SK-N-SH treated with all-trans-retinoic acid at 6 μM for 48 hours (cell line): ENCODE results near the gene RNU7-1.

Experiments used
- ARNTL ChIP-seq: fragments of 450-650 bp; formaldehyde crosslinking; IDR thresholded peaks from 2 replicates; pipeline ENCODE4 v1.5.0; 2020; ENCODE audit warnings: low read depth, mild to moderate bottlenecking, moderate library complexity, borderline replicate concordance
- ZNF70 ChIP-seq: fragments of 450-650 bp; formaldehyde crosslinking; IDR thresholded peaks from 2 replicates; pipeline ENCODE4 v1.5.0; 2020; ENCODE audit warnings: mild to moderate bottlenecking, moderate library complexity

DNA sequence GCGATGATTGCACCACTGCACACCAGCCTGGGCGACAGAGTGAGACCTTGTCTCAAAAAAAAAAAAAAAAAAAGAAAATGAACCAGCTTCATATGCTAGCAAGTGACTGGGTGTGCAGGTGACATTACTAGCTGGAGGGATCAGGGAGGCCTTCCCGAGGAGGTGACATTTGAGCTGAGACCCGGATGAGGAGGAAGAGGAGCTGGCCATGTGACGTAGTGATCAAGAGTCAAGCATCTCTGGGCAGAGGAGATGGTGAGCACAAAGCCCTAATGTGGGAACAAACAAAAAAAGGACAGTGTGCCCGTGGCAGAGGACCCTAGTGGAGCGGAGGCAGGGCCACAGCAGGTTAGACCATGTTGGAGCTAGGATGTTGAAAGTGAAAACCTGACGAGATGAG lies 4.0 kb downstream of the RNU7-1 start:
- TF ChIP-seq ARNTL (CRISPR knock-in tag) (no peak), ZNF70 (CRISPR knock-in tag) (no peak)
